ENCODE data around the gene CAMTA2.

CAMTA2 gene

DNA sequence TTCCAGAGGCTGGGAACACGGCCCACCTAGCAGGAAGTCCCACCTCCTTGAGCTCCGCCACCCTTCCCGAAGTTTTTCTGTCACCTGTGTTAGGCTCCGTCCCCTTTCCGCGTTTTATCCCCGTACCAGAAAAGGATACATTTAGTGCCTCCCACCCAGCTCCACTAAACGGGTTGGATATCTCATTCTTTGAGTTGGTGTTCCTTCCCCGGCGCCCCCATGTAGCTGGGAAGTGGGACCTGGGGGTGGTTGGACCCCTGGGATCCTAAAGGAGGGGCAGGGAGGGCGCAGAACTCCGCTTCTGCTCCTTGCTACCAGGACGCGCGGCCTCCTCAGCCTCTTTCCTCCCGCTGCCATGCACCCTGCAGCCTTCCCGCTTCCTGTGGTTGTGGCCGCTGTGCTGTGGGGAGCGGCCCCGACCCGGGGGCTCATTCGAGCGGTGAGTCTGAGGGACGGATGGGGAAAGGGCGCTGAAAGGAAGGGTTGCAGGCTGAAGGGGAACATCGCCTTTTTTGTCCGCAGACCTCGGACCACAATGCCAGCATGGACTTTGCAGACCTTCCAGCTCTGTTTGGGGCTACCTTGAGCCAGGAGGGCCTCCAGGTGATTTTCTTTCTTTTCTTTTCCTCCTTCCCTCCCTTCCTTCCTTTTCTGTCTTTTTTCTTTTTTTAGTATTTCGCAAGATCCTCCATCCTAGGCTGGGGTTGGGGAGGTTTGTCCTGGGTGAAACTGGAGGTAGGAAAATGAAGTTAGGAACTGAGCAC, 46.7 kb downstream of the CAMTA2 start:
- H3K36me3 Mint-ChIP-seq (ENCODE audit: low read depth) = peaks cover 96% of the 10 kb centered on the region
- H3K4me3 Mint-ChIP-seq = peak overlapping the region; percentile 94
- H3K9me3 Mint-ChIP-seq = no peaks in the 10 kb centered on the region
- H3K4me1 Mint-ChIP-seq (ENCODE audit: low read depth) = peaks cover 66% of the 10 kb centered on the region
- H3K27ac Mint-ChIP-seq = peak overlapping the region; percentile 98
- H3K27me3 Mint-ChIP-seq = no peaks in the 10 kb centered on the region
- peak; percentile 71 for DNase-seq

DNA sequence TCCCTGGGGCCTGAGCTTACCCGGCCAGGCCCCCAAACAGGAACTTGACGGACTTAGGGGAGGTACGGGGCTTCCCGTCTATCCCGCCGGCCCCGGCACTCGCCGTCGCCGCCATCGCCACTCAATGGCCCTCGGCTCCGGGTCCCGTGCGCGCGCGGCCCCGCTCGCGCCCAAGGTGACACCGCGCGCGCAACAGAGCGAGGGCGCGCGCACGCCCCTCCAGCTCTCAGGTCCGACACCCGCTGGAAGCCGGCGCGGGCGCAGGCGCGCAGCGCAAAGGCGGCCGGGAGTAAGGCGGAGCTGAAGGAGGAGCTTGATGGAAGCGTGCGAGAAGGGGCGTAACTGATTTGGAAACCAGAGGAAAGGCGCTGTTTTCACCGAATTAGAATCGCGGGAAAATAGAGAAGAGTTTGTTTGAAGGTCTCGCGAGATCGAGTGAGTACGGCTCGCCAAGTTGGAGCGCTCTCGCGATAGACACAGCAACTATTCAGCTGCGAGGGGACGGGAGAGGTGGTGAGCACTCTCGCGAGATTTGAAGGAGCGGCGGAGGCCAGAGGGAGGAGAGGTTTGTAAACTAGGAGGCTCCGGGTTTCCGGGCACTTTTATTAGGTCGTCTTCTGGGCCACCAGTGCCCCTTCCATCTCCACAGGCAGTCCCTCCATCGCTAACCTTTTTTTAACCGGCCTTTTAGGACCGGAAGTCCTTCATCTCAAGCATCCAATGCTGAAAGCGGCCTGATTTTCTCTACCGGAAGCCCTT, 47.5 kb downstream of the CAMTA2 start, which contains the start of the genes RNF167 and SLC25A11:
Gene RNF167 (plus strand): TSS at position 473 of the 759 bp plus-strand sequence. CDS start 642 bp downstream, outside the sequence.
Gene SLC25A11 (minus strand): TSS at position 251 of the 759 bp plus-strand sequence. CDS start 136 bp downstream, at position 115.
- no peaks in the 10 kb centered on the region for H3K9me3 Mint-ChIP-seq
- peaks cover 94% of the 10 kb centered on the region for H3K36me3 Mint-ChIP-seq (ENCODE audit: low read depth)
- peak; percentile 97 for DNase-seq
- no peaks in the 10 kb centered on the region for H3K27me3 Mint-ChIP-seq
- H3K4me3 Mint-ChIP-seq = peak within 1 kb of the TSS; percentile 94
- H3K4me1 Mint-ChIP-seq (ENCODE audit: low read depth) = peaks cover 60% of the 10 kb centered on the region
- H3K27ac Mint-ChIP-seq = peak within 1 kb of the TSS; percentile 98

DNA sequence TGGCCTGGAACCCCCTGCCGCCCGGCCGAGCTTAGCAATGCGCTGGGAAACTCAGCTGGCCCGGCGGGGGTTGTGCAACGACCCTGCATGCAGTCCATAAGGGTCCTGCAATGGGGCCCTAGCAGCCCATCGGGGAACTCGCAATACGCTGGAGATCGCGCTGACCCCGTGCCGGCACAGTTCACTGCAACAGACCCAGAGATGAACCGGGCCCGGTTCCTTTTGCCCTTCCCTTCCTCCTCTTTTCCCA, 48.0 kb downstream of the CAMTA2 start:
- H3K4me1 Mint-ChIP-seq (ENCODE audit: low read depth) = peaks cover 58% of the 10 kb centered on the region
- H3K27me3 Mint-ChIP-seq = no peaks in the 10 kb centered on the region
- DNase-seq = no peak
- H3K36me3 Mint-ChIP-seq (ENCODE audit: low read depth) = peaks cover 90% of the 10 kb centered on the region
- H3K4me3 Mint-ChIP-seq = peak overlapping the region; percentile 94
- no peaks in the 10 kb centered on the region for H3K9me3 Mint-ChIP-seq
- peak overlapping the region; percentile 98 for H3K27ac Mint-ChIP-seq

DNA sequence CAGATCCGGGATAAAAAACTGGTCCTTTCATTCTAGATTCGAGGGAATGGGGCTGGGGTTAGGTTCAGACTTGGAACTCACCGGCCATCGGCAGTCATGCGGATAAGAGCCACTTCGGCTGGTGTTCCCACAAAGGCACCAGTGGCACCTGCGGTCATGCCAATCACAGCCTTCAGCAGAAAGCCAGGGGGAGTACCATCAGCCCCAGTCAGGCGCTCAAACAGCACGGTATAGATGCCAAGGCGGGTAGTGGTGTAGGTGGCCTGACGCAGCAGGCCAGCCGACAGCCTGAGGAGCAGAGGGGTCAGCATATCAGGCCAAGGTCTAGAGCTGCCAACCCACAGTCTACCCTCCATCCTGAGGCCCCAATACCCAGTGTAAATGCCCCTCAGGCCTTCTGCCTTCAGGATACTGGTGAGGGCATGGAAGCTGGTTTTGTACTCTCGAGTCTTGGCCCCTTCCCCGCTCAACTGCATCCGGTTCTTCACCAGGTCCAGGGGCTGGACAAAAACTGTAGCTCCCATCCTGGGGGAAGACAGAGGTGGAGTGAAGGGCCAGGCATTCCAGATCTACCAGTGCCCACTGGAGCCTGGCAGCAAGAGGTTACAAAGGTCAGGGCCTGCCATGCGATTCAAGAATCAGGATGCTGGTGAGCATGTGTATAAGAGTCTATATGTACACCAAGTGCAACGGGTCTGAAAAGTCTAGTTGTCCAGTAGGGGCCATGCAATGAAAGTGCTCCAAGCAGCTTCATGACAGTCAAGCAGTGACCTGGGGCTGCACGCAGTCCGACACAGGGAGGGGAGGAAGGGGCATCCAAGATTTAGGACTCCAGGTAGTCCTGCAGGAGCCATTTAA, 48.6 kb downstream of the CAMTA2 start:
- Mint-ChIP-seq H3K4me1 (ENCODE audit: low read depth) (peaks cover 58% of the 10 kb centered on the region), H3K27ac (peak overlapping the region; percentile 98), H3K36me3 (ENCODE audit: low read depth) (peaks cover 87% of the 10 kb centered on the region), H3K9me3 (no peaks in the 10 kb centered on the region), H3K4me3 (peak overlapping the region; percentile 94), H3K27me3 (no peaks in the 10 kb centered on the region)
- no peak for DNase-seq

DNA sequence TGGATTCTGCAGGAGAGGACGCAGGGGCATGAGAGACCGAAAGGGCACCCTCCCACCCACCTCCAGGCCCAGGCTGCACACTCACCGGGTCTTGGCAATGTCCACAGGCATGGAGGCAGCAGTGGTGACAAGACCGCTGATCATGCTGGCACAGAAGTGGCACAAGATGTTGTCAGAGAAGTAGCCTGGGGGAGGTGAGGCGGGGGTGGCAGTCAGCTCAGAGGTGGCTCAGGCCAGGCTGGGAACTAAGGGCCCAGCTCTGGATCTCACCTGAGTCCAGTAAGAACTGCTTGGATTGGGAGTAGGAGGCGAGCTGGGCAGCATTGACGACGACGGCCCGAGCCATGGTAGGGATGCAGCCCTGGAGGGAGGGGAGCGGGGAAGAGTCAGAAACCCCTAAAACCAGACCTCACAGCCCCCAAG, 49.4 kb downstream of the CAMTA2 start:
- Mint-ChIP-seq H3K27ac (peak overlapping the region; percentile 98), H3K27me3 (no peaks in the 10 kb centered on the region), H3K4me1 (ENCODE audit: low read depth) (peaks cover 53% of the 10 kb centered on the region), H3K9me3 (no peaks in the 10 kb centered on the region), H3K4me3 (peak overlapping the region; percentile 94), H3K36me3 (ENCODE audit: low read depth) (peaks cover 79% of the 10 kb centered on the region)
- no peak for DNase-seq

DNA sequence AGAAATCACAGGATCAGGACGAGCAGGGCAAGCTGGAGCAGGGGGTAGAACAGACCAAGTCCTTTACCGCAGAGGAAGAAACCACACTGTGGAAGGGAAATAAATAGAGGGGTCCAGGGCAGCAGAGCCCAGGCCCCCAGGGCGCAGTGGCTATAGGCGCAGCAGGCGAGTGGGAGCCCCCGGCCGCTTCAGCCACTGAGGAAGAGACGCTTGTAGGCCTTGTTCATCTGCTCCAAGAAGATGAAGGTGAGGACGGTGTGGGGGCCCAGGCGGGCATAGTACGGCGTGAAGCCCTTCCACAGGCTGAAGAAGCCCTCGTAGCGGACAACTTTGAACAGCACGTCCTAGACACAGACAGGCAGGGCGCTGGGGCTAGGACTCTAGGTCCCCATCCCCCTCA, 49.9 kb downstream of the CAMTA2 start:
- Mint-ChIP-seq H3K9me3 (no peaks in the 10 kb centered on the region), H3K4me1 (ENCODE audit: low read depth) (peaks cover 48% of the 10 kb centered on the region), H3K4me3 (peak overlapping the region; percentile 94), H3K27ac (peak overlapping the region; percentile 98), H3K36me3 (ENCODE audit: low read depth) (peaks cover 73% of the 10 kb centered on the region), H3K27me3 (no peaks in the 10 kb centered on the region)
- DNase-seq = no peak

DNA sequence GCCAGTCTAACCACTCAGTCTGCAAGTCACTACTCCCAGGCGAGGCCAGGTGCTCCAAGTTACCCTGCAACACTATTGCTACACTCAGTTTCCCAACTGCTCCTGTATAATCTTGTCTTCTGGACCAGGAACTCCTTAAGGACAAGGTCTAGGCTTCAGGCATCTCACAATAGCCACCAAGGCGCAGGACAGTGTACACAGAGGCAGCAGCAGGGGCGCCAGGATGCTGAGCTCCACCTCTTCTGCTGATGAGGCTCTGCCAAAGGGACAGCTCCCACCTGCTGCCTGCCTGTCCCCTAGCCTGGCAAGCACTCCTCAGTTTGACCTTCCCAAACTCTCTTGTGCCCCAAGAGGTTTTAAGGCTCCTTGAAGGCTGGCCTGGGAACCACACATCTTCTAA, 51.0 kb downstream of the CAMTA2 start:
- H3K27ac Mint-ChIP-seq = peak overlapping the region; percentile 75

DNA sequence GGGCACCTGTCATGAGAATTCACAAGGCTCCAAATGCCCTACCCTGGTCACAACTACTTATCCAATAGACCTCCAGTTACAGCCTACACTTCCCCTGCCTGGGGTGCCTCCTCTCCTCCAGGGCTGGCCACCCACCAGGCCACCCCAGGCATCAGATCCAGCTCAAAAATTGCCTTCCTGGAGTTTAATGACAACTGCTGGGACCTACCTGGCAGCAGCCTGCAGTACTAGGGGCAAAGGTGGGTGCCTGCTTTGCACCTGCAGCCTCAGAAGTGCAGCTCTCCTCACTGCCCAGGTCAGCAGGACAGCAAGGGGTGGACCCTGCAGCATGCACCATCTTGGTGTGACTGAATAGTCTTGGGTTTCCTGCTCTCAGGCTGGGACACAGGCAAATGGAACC, 51.8 kb downstream of the CAMTA2 start:
- Mint-ChIP-seq H3K9me3 (no peaks in the 10 kb centered on the region), H3K27ac (no peak overlapping the region), H3K36me3 (ENCODE audit: low read depth) (peaks cover 62% of the 10 kb centered on the region), H3K4me1 (ENCODE audit: low read depth) (peaks cover 33% of the 10 kb centered on the region), H3K27me3 (no peaks in the 10 kb centered on the region), H3K4me3 (no peak overlapping the region)
- no peak for DNase-seq

More for the DNA sequence above, 51.0 kb downstream of the CAMTA2 start:
- no peaks in the 10 kb centered on the region for H3K9me3 Mint-ChIP-seq
- peaks cover 65% of the 10 kb centered on the region for H3K36me3 Mint-ChIP-seq (ENCODE audit: low read depth)
- H3K4me1 Mint-ChIP-seq (ENCODE audit: low read depth) = peaks cover 37% of the 10 kb centered on the region
- H3K27me3 Mint-ChIP-seq = no peaks in the 10 kb centered on the region
- H3K4me3 Mint-ChIP-seq = no peak overlapping the region
- DNase-seq = no peak

DNA sequence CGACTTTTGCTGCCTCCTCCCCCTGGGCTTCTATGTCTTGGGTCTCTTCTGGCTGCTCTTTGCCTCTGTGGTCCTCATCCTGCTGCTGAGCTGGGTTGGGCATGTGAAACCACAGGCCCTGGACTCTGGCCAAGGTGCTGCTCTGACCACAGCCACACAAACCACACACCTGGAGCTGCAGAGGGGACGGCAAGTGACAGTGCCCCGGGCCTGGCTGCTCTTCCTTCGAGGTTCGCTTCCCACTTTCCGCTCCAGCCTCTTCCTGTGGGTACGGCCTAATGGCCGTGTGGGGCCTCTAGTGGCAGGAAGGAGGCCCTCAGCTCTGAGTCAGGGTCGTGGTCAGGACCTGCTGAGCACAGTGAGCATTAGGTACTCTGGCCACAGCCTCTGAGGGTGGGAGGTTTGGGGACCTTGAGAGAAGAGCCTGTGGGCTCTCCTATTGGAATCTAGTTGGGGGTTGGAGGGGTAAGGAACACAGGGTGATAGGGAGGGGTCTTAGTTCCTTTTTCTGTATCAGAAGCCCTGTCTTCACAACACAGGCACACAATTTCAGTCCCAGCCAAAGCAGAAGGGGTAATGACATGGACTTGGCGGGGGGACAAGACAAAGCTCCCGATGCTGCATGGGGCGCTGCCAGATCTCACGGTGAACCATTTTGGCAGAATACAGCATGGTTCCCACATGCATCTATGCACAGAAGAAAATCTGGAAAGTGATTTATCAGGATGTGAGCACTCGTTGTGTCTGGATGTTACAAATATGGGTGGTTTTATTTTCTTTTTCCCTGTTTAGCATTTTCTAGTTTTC, 53.1 kb downstream of the CAMTA2 start:
- peak overlapping the region; percentile 38 for H3K27ac Mint-ChIP-seq
- H3K27me3 Mint-ChIP-seq = no peaks in the 10 kb centered on the region
- no peaks in the 10 kb centered on the region for H3K9me3 Mint-ChIP-seq
- H3K4me3 Mint-ChIP-seq = no peak overlapping the region
- peaks cover 53% of the 10 kb centered on the region for H3K36me3 Mint-ChIP-seq (ENCODE audit: low read depth)
- H3K4me1 Mint-ChIP-seq (ENCODE audit: low read depth) = peaks cover 33% of the 10 kb centered on the region
- DNase-seq = no peak

DNA sequence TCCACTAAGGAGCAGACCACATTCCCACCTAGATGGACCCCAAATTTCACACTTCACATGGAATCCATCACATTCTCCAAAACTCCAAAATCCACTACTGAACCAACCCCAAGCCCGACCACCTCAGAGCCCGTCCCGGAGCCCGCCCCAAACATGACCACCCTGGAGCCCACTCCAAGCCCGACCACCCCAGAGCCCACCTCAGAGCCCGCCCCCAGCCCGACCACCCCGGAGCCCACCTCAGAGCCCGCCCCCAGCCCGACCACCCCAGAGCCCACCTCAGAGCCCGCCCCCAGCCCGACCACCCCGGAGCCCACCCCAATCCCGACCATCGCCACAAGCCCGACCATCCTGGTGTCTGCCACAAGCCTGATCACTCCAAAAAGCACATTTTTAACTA, 53.8 kb downstream of the CAMTA2 start:
- no peak for DNase-seq
- H3K4me1 Mint-ChIP-seq (ENCODE audit: low read depth) = peaks cover 29% of the 10 kb centered on the region
- no peak overlapping the region for H3K27ac Mint-ChIP-seq
- H3K36me3 Mint-ChIP-seq (ENCODE audit: low read depth) = peaks cover 54% of the 10 kb centered on the region
- H3K27me3 Mint-ChIP-seq = no peaks in the 10 kb centered on the region
- no peaks in the 10 kb centered on the region for H3K9me3 Mint-ChIP-seq
- no peak overlapping the region for H3K4me3 Mint-ChIP-seq

DNA sequence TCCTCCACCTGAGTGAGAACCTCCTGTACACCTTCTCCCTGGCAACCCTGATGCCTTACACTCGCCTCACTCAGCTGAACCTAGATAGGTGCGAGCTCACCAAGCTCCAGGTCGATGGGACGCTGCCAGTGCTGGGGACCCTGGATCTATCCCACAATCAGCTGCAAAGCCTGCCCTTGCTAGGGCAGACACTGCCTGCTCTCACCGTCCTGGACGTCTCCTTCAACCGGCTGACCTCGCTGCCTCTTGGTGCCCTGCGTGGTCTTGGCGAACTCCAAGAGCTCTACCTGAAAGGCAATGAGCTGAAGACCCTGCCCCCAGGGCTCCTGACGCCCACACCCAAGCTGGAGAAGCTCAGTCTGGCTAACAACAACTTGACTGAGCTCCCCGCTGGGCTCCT, 54.7 kb downstream of the CAMTA2 start:
- Mint-ChIP-seq H3K4me3 (no peak overlapping the region), H3K27me3 (no peaks in the 10 kb centered on the region), H3K27ac (no peak overlapping the region), H3K4me1 (ENCODE audit: low read depth) (peaks cover 21% of the 10 kb centered on the region), H3K36me3 (ENCODE audit: low read depth) (peaks cover 50% of the 10 kb centered on the region), H3K9me3 (no peaks in the 10 kb centered on the region)
- DNase-seq = no peak

DNA sequence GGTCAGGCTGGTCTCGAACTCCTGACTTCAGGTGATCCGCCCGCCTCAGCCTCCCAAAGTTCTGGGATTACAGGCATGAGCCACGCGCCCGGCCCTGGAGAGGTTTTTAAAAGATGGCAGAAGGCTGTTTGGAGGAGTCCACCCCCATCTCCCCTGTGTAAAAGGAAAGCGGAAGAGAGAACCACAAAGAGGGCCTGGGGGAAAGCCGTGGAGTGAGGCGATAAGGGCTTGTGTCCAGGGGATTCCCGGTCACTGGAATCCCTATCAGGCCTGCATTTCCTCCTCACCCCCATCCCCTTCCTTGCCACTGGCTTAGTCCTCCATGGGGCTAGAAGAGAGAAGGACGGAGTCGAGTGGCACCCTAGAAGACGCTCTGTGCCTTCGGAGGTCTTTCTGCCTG, 55.5 kb downstream of the CAMTA2 start, which contains the start of gene GP1BA:
Gene GP1BA (plus strand): TSS at position 315 of the 400 bp plus-strand sequence. CDS start 328 bp downstream, outside the sequence.
- H3K9me3 Mint-ChIP-seq = no peaks in the 10 kb centered on the region
- H3K4me3 Mint-ChIP-seq = no peak within 1 kb of the TSS
- H3K27ac Mint-ChIP-seq = no peak within 1 kb of the TSS

DNA sequence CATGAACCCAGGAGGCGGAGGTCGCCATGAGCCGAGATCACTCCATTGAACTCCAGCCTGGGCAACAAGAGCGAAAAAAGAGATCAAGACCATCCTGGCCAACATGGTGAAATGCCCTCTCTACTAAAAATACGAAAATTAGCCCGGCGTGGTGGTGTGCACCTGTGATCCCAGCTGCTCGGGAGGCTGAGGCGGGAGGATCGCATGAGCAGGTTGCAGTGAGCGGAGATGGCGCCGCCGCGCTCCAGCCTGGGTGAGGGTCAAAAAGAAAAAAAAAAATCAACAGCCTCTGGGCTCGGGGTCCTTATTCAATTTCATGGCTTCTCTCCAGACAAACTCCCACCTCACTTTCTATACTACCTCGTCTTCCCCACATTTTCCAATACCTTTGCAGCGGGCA, 58.6 kb downstream of the CAMTA2 start:
- H3K27ac Mint-ChIP-seq = no peak overlapping the region
- H3K9me3 Mint-ChIP-seq = no peaks in the 10 kb centered on the region
- H3K4me1 Mint-ChIP-seq (ENCODE audit: low read depth) = peaks cover 8% of the 10 kb centered on the region
- H3K4me3 Mint-ChIP-seq = no peak overlapping the region
- H3K36me3 Mint-ChIP-seq (ENCODE audit: low read depth) = peaks cover 25% of the 10 kb centered on the region
- no peak for DNase-seq
- no peaks in the 10 kb centered on the region for H3K27me3 Mint-ChIP-seq

More for the DNA sequence above, 55.5 kb downstream of the CAMTA2 start, which contains the start of gene GP1BA:
- DNase-seq = no peak
- Mint-ChIP-seq H3K27me3 (no peaks in the 10 kb centered on the region), H3K4me1 (ENCODE audit: low read depth) (peaks cover 21% of the 10 kb centered on the region), H3K36me3 (ENCODE audit: low read depth) (peaks cover 44% of the 10 kb centered on the region)
